Bronchial epithelial cell (primary cell): Measurements from ENCODE around the gene POGLUT3. TPM values are rescaled to one million over a fixed set of nuclear protein-coding genes. Genes with fewer than 3 reads are reported as not detected.

Experiments
- DNase-seq: peaks from one replicate; pipeline ENCODE4 v3.0.0-alpha.2; 2010; ENCODE audit warnings: low read depth
- FAIRE-seq: peaks from 2 replicates; lab custom pipeline; 2011; peaks lifted over from hg19 to GRCh38; lab: Jason Lieb, UNC
- H3K27me3 ChIP-seq: 2 replicates; pipeline ENCODE4 v1.5.1; 2011; ENCODE audit warnings: low read length; ENCODE audit not compliant: control insufficient read depth, insufficient read depth
- H3K36me3 ChIP-seq: 2 replicates; pipeline ENCODE4 v1.5.1; 2011; ENCODE audit warnings: low read length; ENCODE audit not compliant: control insufficient read depth, insufficient read depth
- H3K4me3 ChIP-seq: 2 replicates; pipeline ENCODE4 v1.5.1; 2011; ENCODE audit warnings: mild to moderate bottlenecking, low read depth, low read length, control low read depth
- total RNA-seq: library from RNA; depleted of rRNA; stranded (reverse); fragments of >200 nt; gene quantifications from 2 replicates; pipeline ENCODE4 v1.2.1, GENCODE V29; 2014
- TF ChIP-seq, protein P1 (sequence below): IDR thresholded peaks from 2 replicates; pipeline ENCODE4 v1.5.1; 2011; ENCODE audit warnings: mild to moderate bottlenecking, moderate library complexity, low read length, control low read depth, inconsistent platforms; ENCODE audit not compliant: insufficient read depth, severe bottlenecking

POGLUT3 gene
- total RNA-seq, 1 donor from 2014 or later: 2.9 TPM

DNA sequence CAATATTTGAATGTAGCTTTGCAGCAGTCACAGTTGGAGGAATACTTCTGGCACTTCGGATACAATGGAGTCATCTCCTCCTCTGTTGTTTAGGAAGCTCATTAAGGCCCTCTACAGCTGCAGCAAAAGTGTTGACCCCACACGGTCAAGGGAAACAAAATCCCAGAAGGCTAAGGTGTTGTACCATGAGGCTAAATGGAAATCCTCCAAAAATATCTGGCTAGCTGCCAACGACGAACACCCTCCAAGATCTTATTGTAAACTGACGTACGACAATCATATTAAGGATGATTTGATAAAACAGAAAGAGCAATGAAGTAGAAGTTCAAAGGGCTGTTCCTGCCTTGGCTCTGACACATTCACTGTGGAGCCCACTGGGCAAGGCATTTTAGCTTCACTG, 4.0 kb downstream of the POGLUT3 start:
- TF ChIP-seq, protein P1, sequence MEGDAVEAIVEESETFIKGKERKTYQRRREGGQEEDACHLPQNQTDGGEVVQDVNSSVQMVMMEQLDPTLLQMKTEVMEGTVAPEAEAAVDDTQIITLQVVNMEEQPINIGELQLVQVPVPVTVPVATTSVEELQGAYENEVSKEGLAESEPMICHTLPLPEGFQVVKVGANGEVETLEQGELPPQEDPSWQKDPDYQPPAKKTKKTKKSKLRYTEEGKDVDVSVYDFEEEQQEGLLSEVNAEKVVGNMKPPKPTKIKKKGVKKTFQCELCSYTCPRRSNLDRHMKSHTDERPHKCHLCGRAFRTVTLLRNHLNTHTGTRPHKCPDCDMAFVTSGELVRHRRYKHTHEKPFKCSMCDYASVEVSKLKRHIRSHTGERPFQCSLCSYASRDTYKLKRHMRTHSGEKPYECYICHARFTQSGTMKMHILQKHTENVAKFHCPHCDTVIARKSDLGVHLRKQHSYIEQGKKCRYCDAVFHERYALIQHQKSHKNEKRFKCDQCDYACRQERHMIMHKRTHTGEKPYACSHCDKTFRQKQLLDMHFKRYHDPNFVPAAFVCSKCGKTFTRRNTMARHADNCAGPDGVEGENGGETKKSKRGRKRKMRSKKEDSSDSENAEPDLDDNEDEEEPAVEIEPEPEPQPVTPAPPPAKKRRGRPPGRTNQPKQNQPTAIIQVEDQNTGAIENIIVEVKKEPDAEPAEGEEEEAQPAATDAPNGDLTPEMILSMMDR: no peak
- no peak overlapping the region for H3K4me3 ChIP-seq
- H3K36me3 ChIP-seq: no peaks in the 10 kb centered on the region
- H3K27me3 ChIP-seq: no peaks in the 10 kb centered on the region
- DNase-seq (no peak), FAIRE-seq (no peak)

DNA sequence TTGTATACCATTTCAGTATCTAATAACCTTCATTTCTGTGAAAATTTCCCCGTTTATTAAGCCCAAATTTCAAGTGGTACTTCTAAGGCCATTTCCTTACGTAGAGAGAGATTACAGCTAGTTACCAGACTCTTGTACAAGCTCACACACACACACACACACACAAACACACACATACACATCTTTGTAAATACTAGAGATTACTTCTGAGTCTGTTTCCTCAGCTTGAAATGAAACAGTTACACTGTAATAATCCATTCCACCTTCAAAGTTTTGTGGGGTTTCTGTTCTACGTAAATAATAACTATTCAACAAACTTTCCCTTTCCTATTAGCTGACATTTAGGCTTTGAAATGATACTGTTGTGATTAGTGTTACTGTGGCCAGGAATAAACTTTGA, 6.2 kb downstream of the POGLUT3 start:
- Histone ChIP-seq H3K27me3 (no peaks in the 10 kb centered on the region), H3K4me3 (no peak overlapping the region), H3K36me3 (no peaks in the 10 kb centered on the region)
- FAIRE-seq (no peak), DNase-seq (no peak)
- TF ChIP-seq, protein P1: no peak

DNA sequence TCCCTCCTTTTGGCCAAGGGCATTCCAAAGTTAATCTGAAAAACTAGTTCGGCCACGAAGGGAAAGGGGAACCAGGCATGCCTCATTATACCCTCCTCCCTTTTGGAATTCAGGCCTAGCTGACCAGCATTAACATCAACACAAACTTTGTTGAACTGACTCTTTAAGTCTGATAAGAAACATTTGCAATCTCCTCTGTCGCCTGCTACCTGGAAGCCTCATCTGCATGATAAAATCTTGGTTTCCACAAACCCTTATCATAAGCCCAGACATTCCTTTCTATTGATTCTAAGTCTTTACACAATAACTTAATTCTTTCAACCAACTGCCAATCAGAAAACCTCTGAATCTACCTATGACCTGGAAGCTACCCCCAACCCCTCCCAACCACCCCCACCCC, 11.4 kb downstream of the POGLUT3 start:
- DNase-seq (no peak), FAIRE-seq (no peak)
- Histone ChIP-seq H3K36me3 (no peaks in the 10 kb centered on the region), H3K4me3 (no peak overlapping the region), H3K27me3 (no peaks in the 10 kb centered on the region)
- TF ChIP-seq, protein P1: no peak

DNA sequence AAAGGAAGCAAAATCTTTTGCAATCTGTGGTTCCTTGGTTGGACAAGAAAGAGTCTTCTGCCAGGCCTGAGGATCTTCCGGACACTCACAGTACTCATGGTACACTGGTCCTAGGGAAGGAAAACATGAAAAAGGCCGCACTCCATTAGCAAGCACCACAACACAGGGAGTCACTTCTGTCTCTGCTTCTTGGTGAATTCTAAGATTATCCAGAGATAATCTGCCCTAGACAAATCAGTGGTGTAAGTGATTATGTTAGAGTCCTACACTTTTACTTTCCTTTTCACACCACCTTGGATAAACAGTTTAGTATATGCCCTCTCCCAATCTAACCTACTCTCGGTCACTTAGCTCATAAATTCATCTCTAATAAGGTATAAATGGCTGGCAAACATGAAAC, 11.9 kb downstream of the POGLUT3 start:
- FAIRE-seq: no peak

DNA sequence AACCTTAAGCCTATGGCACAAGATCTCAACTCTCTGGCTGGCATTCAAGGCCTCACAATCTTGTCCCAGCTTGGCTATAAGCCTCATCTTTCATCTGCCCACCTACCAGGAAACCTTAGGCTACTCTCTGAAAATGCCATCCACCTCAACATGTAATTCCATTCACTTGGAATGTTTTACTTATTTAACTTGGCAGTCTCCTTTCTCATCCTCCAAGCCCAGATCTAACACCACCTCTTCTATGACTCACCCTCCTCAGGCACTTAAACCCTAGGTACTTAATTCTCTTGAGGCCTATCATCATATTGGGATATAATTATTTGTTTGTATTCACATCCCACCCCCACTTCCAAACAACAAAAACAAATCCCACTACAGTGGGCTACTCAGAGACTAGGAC, 15.0 kb downstream of the POGLUT3 start:
- Histone ChIP-seq H3K36me3 (no peaks in the 10 kb centered on the region), H3K27me3 (no peaks in the 10 kb centered on the region), H3K4me3 (no peak overlapping the region)
- FAIRE-seq (no peak), DNase-seq (peak; percentile 59)
- TF ChIP-seq, protein P1: no peak

More for the DNA sequence above, 11.9 kb downstream of the POGLUT3 start:
- Histone ChIP-seq H3K4me3 (no peak overlapping the region), H3K36me3 (no peaks in the 10 kb centered on the region), H3K27me3 (no peaks in the 10 kb centered on the region)
- DNase-seq: no peak
- TF ChIP-seq, protein P1: no peak
